Measurements from ENCODE around the gene CAV1. TPM values are rescaled to one million over a fixed set of nuclear protein-coding genes. Genes with fewer than 3 reads are reported as not detected.

The CAV1 gene
- total and polyA plus RNA-seq, 2 experiments from 2014 or later, result 16.0 to 21.1 TPM

GRCh38 chr7:116529250-116529649 lies 4.4 kb downstream of the CAV1 start (continued):
- TF ChIP-seq REST (IDR thresholded peaks at IDR 0.05; ENCODE audit: unreplicated experiment), result no peak
- no peak for TF ChIP-seq NANOG (IDR thresholded peaks at IDR 0.05; ENCODE audit: borderline replicate concordance)
- TF ChIP-seq STAT1 (IDR thresholded peaks at IDR 0.05; ENCODE audit: unreplicated experiment), result no peak

- no peak overlapping the region for H3K4me3 Mint-ChIP-seq
- DNase-seq (ENCODE audit: low spot score), result no peak
- Histone ChIP-seq H3K4me1 (ENCODE audit: insufficient read depth) (peaks cover 18% of the 10 kb centered on the region), H3K27ac (ENCODE audit: low read depth) (no peak overlapping the region), H4K20me1 (replicated peaks; ENCODE audit: insufficient read depth) (no peaks in the 10 kb centered on the region), H3K27me3 (ENCODE audit: insufficient read depth) (peaks cover 14% of the 10 kb centered on the region), H3K79me2 (replicated peaks; ENCODE audit: insufficient read depth) (no peaks in the 10 kb centered on the region), H3K9me2 (ENCODE audit: insufficient read depth) (no peaks in the 10 kb centered on the region), H3K4me3 (no peak overlapping the region), H3F3A (replicated peaks; ENCODE audit: low read depth) (no peaks in the 10 kb centered on the region), H3K4me2 (no peak overlapping the region), H2AFZ (no peak overlapping the region), H3K36me3 (ENCODE audit: insufficient read depth) (no peaks in the 10 kb centered on the region)
- H3K27ac Mint-ChIP-seq, result no peak overlapping the region
- peaks cover 21% of the 10 kb centered on the region for H3K27me3 Mint-ChIP-seq (ENCODE audit: insufficient read depth, low read depth, poor library complexity)
- peaks cover 20% of the 10 kb centered on the region; the same call in 2 of the 3 replicates for H3K4me1 Mint-ChIP-seq
- no peaks in the 10 kb centered on the region for H3K9me3 Mint-ChIP-seq
- H3K36me3 Mint-ChIP-seq (ENCODE audit: low read depth), result no peaks in the 10 kb centered on the region
- no peak for ATAC-seq
- TF ChIP-seq JUNB (IDR thresholded peaks at IDR 0.05; ENCODE audit: unreplicated experiment) (no peak), ETS1 (IDR thresholded peaks at IDR 0.05) (no peak), ZNF331 (CRISPR knock-in tag; IDR thresholded peaks at IDR 0.05; ENCODE audit: low read depth) (no peak), POLR2AphosphoS5 (IDR thresholded peaks at IDR 0.05; ENCODE audit: low read depth) (no peak), ZNF114 (CRISPR knock-in tag; IDR thresholded peaks at IDR 0.05) (no peak), EZH2 (IDR thresholded peaks at IDR 0.05; ENCODE audit: low read depth, unreplicated experiment) (no peak), EZH2phosphoT487 (IDR thresholded peaks at IDR 0.05; ENCODE audit: unreplicated experiment) (no peak), ZNF462 (CRISPR knock-in tag; IDR thresholded peaks at IDR 0.05) (no peak)
These were observed 5.4 kb downstream of the CAV1 start for GRCh38 chr7:116530107-116530820.
